Left lung (tissue), 10 donors: ENCODE measurements around the gene NOP16. TPM values are rescaled to one million over a fixed set of nuclear protein-coding genes. Genes with fewer than 3 reads are reported as not detected.
A peak's percentile ranks its signal among the peaks of the same experiment; 100 is the strongest.

Experiments
- ATAC-seq: fragments of 200-7000 bp; cut with Tn5 transposase; one replicate; pipeline ENCODE4 v1.9.1; 2020; ENCODE audit warnings: moderate library complexity
- DNase-seq, 4 donors: peaks; one replicate each; pipeline ENCODE4 v3.0.0-alpha.2; 2013 to 2020
- H3K27ac ChIP-seq, 2 donors: fragments of 200-600 bp; sonication (generic) in 1 of 2; one replicate each; pipeline versions ENCODE4 v1.5.0 to v1.8.0; 2020 to 2021
- H3K27me3 ChIP-seq, 2 donors: fragments of 200-600 bp; sonication (generic) in 1 of 2; one replicate each; pipeline versions ENCODE4 v1.5.0 to v1.8.0; 2020 to 2021
- H3K36me3 ChIP-seq, 2 donors: fragments of 200-600 bp; sonication (generic) in 1 of 2; one replicate each; pipeline versions ENCODE4 v1.5.0 to v1.8.0; 2020 to 2021
- H3K4me1 ChIP-seq, 2 donors: fragments of 200-600 bp; one replicate each; pipeline ENCODE4 v1.8.0; 2021
- H3K4me3 ChIP-seq, 2 donors: fragments of 200-600 bp; sonication (generic) in 1 of 2; one replicate each; pipeline versions ENCODE4 v1.5.0 to v1.8.0; 2020 to 2021; ENCODE audit warnings: mild to moderate bottlenecking in 1 of 2
- H3K9me3 ChIP-seq, 2 donors: fragments of 200-600 bp; sonication (generic) in 1 of 2; one replicate each; pipeline versions ENCODE4 v1.5.0 to v1.8.0; 2020 to 2021
- CTCF ChIP-seq, 2 donors: fragments of 200-600 bp; sonication (generic) in 1 of 2; IDR thresholded peaks; one replicate each; pipeline versions ENCODE4 v1.5.0 to v1.8.0; 2021; ENCODE audit warnings: antibody characterized with exemption in 2 of 2
- intact Hi-C, 2 donors: fragments of 100-400 bp; cut with DNase I; formaldehyde crosslinking; loops; one replicate each; pipeline versions ENCODE4 v1.11.2 to v1.14.2; 2022
- polyA plus RNA-seq, 6 donors: library from polyadenylated mRNA; unstranded; fragments of 120-200 nt; gene quantifications; one replicate each; pipeline ENCODE4 v1.2.1, GENCODE V29; 2013; ENCODE audit not compliant: insufficient read length in 6 of 6
- total RNA-seq, 2 donors: library from RNA; stranded (reverse); fragmentation: NEBNext Ultra II Directional; extraction: Animal tissue kit (Norgen Biotek cat#: 25700); gene quantifications; one replicate each; pipeline ENCODE4 v1.2.1, GENCODE V29; 2021
- donor health status: DM: no; HTN: yes; CAD: no.
- donor health status: DM: no; HTN: no; CAD: no.

Gene NOP16
- total and polyA plus RNA-seq, 8 donors = 14.9 to 34.8 (median 29.1) TPM

- DNase-seq (no peak), ATAC-seq (no peak)
- Histone ChIP-seq H3K4me3 (no peak overlapping the region), H3K27ac (no peak overlapping the region), H3K27me3 (no peaks in the 10 kb centered on the region), H3K4me1 (peaks cover 2 to 10% of the 10 kb centered on the region in 2 donors), H3K9me3 (no peaks in the 10 kb centered on the region), H3K36me3 (peaks cover 0 to 67% of the 10 kb centered on the region in 2 donors)
- intact Hi-C loops = no loop called here
- TF ChIP-seq CTCF (IDR thresholded peaks at IDR 0.05) = no peak
These were observed 18.1 kb upstream of the NOP16 start for GRCh38 chr5:176406436-176407052.

- intact Hi-C loops = no loop called here
- no peaks in the 10 kb centered on the region for H3K9me3 ChIP-seq
- H3K27ac ChIP-seq = no peak overlapping the region
- DNase-seq = no peak
- no peaks in the 10 kb centered on the region for H3K27me3 ChIP-seq
- no peak for TF ChIP-seq CTCF (IDR thresholded peaks at IDR 0.05)
- ATAC-seq = no peak
- H3K4me1 ChIP-seq = peaks cover 0 to 3% of the 10 kb centered on the region in 2 donors
- H3K4me3 ChIP-seq = no peak overlapping the region
- H3K36me3 ChIP-seq = peaks cover 0 to 72% of the 10 kb centered on the region in 2 donors
These were observed 17.4 kb upstream of the NOP16 start for GRCh38 chr5:176405656-176406435.

GRCh38 chr5:176401281-176402205 is 13.1 kb upstream of the NOP16 start:
- ATAC-seq (no peak), DNase-seq (no peak)
- H3K4me3 ChIP-seq = no peak overlapping the region
- H3K27ac ChIP-seq = no peak overlapping the region
- no peak for TF ChIP-seq CTCF (IDR thresholded peaks at IDR 0.05)
- H3K9me3 ChIP-seq = no peaks in the 10 kb centered on the region
- H3K36me3 ChIP-seq = peaks cover 0 to 70% of the 10 kb centered on the region in 2 donors
- intact Hi-C loops = no loop called here
- no peaks in the 10 kb centered on the region for H3K27me3 ChIP-seq
- H3K4me1 ChIP-seq = no peaks in the 10 kb centered on the region

GRCh38 chr5:176400382-176401156 is 12.2 kb upstream of the NOP16 start:
- intact Hi-C loops = no loop called here
- peaks cover 0 to 70% of the 10 kb centered on the region in 2 donors for H3K36me3 ChIP-seq
- no peaks in the 10 kb centered on the region for H3K4me1 ChIP-seq
- ATAC-seq (peak; percentile 86), DNase-seq (peak in 1 of 4 donors; percentile 57)
- H3K4me3 ChIP-seq = no peak overlapping the region
- H3K9me3 ChIP-seq = no peaks in the 10 kb centered on the region
- H3K27ac ChIP-seq = no peak overlapping the region
- no peak for TF ChIP-seq CTCF (IDR thresholded peaks at IDR 0.05)
- no peaks in the 10 kb centered on the region for H3K27me3 ChIP-seq
